Caco-2 (cell line): ENCODE measurements around the gene OR8D4. TPM values are rescaled to one million over a fixed set of nuclear protein-coding genes. Genes with fewer than 3 reads are reported as not detected.

ENCODE experiments used
- BruUV-seq: library from RNA; stranded (reverse); fragments of 400-500 nt; replicated peaks from 2 replicates; lab custom pipeline; 2021; lab: Mats Ljungman, UMichigan
- CTCF ChIA-PET: fragments of 300-600 bp; sonication (Branson Sonifier 250); formaldehyde crosslinking; loops from one replicate; lab custom pipeline; 2022; ENCODE audit warnings: antibody characterized with exemption; lab: Charles Lee
- POLR2A ChIA-PET: fragments of 300-600 bp; sonication (Branson Sonifier 250); formaldehyde crosslinking; loops from one replicate; lab custom pipeline; 2022; ENCODE audit warnings: antibody characterized with exemption; lab: Charles Lee
- DNase-seq, 2 experiments: peaks; one replicate each; pipeline versions ENCODE4 v3.0.0 to v3.0.0-alpha.2; 2020 to 2022
- H3K27me3 ChIP-seq: replicated peaks from 2 replicates; pipeline ENCODE4 v1.6.0; 2011; ENCODE audit warnings: low read length; ENCODE audit not compliant: control insufficient read depth, insufficient read depth
- H3K36me3 ChIP-seq: 2 replicates; pipeline ENCODE4 v1.5.1; 2011; ENCODE audit warnings: low read length; ENCODE audit not compliant: control insufficient read depth, insufficient read depth
- H3K4me1 ChIP-seq: fragments of 250-450 bp; sonication (Bioruptor Pico); 2 replicates; pipeline ENCODE4 v1.5.1; 2020; ENCODE audit warnings: mild to moderate bottlenecking
- H3K4me3 ChIP-seq: 2 replicates; pipeline ENCODE4 v1.5.1; 2011; ENCODE audit warnings: low read depth, mild to moderate bottlenecking, control low read depth, low read length
- H3K9me3 ChIP-seq: fragments of 250-450 bp; sonication (Bioruptor Pico); 2 replicates; pipeline ENCODE4 v1.5.1; 2020; ENCODE audit warnings: mild to moderate bottlenecking, moderate library complexity
- H3K27ac Mint-ChIP-seq: one replicate; pipeline ENCODE4 v1.8.0; 2022; ENCODE audit warnings: mixed read lengths; ENCODE audit not compliant: unreplicated experiment
- H3K27me3 Mint-ChIP-seq: one replicate; pipeline ENCODE4 v1.8.0; 2022; ENCODE audit warnings: mixed read lengths; ENCODE audit not compliant: insufficient read depth, unreplicated experiment
- H3K36me3 Mint-ChIP-seq: one replicate; pipeline ENCODE4 v1.8.0; 2022; ENCODE audit warnings: mild to moderate bottlenecking, mixed read lengths; ENCODE audit not compliant: insufficient read depth, unreplicated experiment
- H3K4me1 Mint-ChIP-seq: one replicate; pipeline ENCODE4 v1.8.0; 2022; ENCODE audit warnings: low read depth, mixed read lengths; ENCODE audit not compliant: unreplicated experiment
- H3K4me3 Mint-ChIP-seq: one replicate; pipeline ENCODE4 v1.8.0; 2022; ENCODE audit warnings: mild to moderate bottlenecking, moderate library complexity, mixed read lengths; ENCODE audit not compliant: unreplicated experiment
- H3K9me3 Mint-ChIP-seq: one replicate; pipeline ENCODE4 v1.8.0; 2022; ENCODE audit warnings: mixed read lengths; ENCODE audit not compliant: unreplicated experiment
- intact Hi-C: fragments of 100-400 bp; cut with micrococcal nuclease; formaldehyde crosslinking; loops from one replicate; pipeline ENCODE4 v1.10.0; 2022; ENCODE audit not compliant: unreplicated experiment
- total RNA-seq: library from RNA; stranded (reverse); gene quantifications from 2 replicates; pipeline ENCODE4 v1.2.3, GENCODE V29; 2022
- TF ChIP-seq, protein P1 (sequence below), 2 experiments: fragments of 200-600 bp in 1 of 2; IDR thresholded peaks; 1 replicate in 1 of 2; 2 replicates in 1 of 2; pipeline versions ENCODE4 v1.5.1 to v1.8.0; 2011 to 2022; ENCODE audit warnings: antibody characterized with exemption in 1 of 2, control low read depth in 1 of 2, inconsistent platforms in 1 of 2, low read depth in 1 of 2, low read length in 1 of 2, mild to moderate bottlenecking in 1 of 2, moderate library complexity in 1 of 2; ENCODE audit not compliant: insufficient read depth in 1 of 2, severe bottlenecking in 1 of 2, unreplicated experiment in 1 of 2

OR8D4 gene
- total RNA-seq, 1 experiment from 2014 or later = not detected

DNA sequence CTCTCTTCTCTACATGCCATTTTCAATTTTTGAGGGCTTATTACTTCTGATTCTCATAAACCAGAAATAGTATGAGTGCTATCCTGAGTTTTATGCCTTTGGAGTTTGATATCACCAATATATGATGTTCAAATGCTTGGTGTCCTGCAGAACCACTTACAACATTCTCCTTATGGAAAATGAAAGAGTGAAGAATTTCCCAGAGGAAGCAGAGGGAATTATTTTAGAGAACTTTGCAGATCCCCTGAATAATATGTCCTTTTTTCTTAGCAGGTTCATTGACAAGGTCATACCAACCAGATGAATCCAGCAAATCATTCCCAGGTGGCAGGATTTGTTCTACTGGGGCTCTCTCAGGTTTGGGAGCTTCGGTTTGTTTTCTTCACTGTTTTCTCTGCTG lies 37.4 kb downstream of the OR8D4 start, which contains the start of gene OR4D5:
TSS of gene OR4D5 (plus strand) at position 301 of the 400 bp plus-strand sequence. CDS start at position 301, 0 bp downstream.
- Mint-ChIP-seq H3K27ac (no peak within 1 kb of the TSS), H3K4me1 (peaks cover 7% of the 10 kb centered on the region), H3K36me3 (no peaks in the 10 kb centered on the region), H3K4me3 (no peak within 1 kb of the TSS), H3K9me3 (peaks cover 31% of the 10 kb centered on the region), H3K27me3 (peaks cover 5% of the 10 kb centered on the region)
- no peak within 1 kb of the TSS for H3K4me3 ChIP-seq
- 0 out of 2 replicates have a peak, but pooled peaks cover 5% of the 10 kb centered on the region for H3K9me3 ChIP-seq
- POLR2A ChIA-PET = no interaction called here
- intact Hi-C loops = no loop called here
- H3K36me3 ChIP-seq = no peaks in the 10 kb centered on the region
- H3K4me1 ChIP-seq = peaks cover 11% of the 10 kb centered on the region
- TF ChIP-seq, protein P1, sequence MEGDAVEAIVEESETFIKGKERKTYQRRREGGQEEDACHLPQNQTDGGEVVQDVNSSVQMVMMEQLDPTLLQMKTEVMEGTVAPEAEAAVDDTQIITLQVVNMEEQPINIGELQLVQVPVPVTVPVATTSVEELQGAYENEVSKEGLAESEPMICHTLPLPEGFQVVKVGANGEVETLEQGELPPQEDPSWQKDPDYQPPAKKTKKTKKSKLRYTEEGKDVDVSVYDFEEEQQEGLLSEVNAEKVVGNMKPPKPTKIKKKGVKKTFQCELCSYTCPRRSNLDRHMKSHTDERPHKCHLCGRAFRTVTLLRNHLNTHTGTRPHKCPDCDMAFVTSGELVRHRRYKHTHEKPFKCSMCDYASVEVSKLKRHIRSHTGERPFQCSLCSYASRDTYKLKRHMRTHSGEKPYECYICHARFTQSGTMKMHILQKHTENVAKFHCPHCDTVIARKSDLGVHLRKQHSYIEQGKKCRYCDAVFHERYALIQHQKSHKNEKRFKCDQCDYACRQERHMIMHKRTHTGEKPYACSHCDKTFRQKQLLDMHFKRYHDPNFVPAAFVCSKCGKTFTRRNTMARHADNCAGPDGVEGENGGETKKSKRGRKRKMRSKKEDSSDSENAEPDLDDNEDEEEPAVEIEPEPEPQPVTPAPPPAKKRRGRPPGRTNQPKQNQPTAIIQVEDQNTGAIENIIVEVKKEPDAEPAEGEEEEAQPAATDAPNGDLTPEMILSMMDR (IDR thresholded peaks at IDR 0.05; ENCODE audit: insufficient read depth in 1 of 2, low read depth in 1 of 2, low read length in 1 of 2, severe bottlenecking in 1 of 2, unreplicated experiment in 1 of 2) = no peak
- no peak for DNase-seq
- CTCF ChIA-PET = no interaction called here
- no TSS peak for BruUV-seq
- no peaks in the 10 kb centered on the region for H3K27me3 ChIP-seq

DNA sequence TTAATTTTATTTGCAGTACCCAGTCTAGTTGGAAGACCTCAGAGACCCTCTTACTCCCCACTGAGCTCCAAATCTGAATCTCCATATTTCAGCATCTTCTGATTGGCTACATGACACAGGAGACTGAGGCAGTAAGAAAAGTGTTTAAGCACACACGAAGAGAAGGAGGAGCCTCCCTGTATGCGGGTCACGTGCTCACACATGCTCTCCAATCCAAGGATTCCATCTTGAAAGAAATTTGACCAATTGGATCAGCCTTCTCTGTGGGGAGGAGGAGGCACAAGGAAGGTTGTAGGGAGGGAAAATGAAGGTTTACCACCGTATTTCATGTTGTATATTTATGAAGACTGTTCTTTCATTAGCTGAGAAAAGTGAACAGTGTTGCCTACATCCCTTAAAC lies 40.4 kb downstream of the OR8D4 start:
- no peak for DNase-seq
- BruUV-seq = no TSS peak
- POLR2A ChIA-PET = no interaction called here
- Histone ChIP-seq H3K9me3 (0 out of 2 replicates have a peak, but pooled peaks cover 5% of the 10 kb centered on the region), H3K27me3 (no peaks in the 10 kb centered on the region), H3K4me3 (no peak overlapping the region), H3K36me3 (no peaks in the 10 kb centered on the region), H3K4me1 (peaks cover 30% of the 10 kb centered on the region)
- CTCF ChIA-PET = no interaction called here
- intact Hi-C loops = no loop called here
- Mint-ChIP-seq H3K27me3 (peaks cover 1% of the 10 kb centered on the region), H3K4me3 (no peak overlapping the region), H3K36me3 (no peaks in the 10 kb centered on the region), H3K9me3 (peaks cover 31% of the 10 kb centered on the region), H3K4me1 (peaks cover 12% of the 10 kb centered on the region), H3K27ac (no peak overlapping the region)
- TF ChIP-seq, protein P1 (IDR thresholded peaks at IDR 0.05; ENCODE audit: insufficient read depth in 1 of 2, low read depth in 1 of 2, low read length in 1 of 2, severe bottlenecking in 1 of 2, unreplicated experiment in 1 of 2) = no peak

DNA sequence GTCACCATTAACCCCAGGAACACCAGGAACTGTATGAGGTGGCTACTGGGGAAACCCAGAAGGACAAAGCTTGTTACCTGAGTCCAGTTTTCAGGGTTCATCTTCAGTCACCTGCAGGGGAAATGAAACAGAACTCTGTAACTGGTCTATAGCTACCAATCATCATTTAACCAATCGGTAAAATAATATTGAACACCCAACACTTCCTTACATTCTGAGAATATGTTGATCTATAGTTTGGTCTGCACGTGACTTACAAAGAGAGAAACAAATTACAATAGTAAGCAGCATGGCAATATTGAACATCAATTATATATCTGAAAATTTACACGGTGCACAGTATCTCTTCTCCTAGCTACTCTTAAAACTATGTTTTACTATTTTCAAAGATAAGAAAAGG lies 41.8 kb downstream of the OR8D4 start, which contains the start of gene OR6T1:
TSS of gene OR6T1 (minus strand) at position 101 of the 400 bp plus-strand sequence. CDS start at position 101, 0 bp downstream.
- no peaks in the 10 kb centered on the region for H3K36me3 ChIP-seq
- Mint-ChIP-seq H3K9me3 (peaks cover 31% of the 10 kb centered on the region), H3K27me3 (no peaks in the 10 kb centered on the region), H3K36me3 (no peaks in the 10 kb centered on the region), H3K27ac (no peak within 1 kb of the TSS), H3K4me3 (no peak within 1 kb of the TSS), H3K4me1 (peaks cover 12% of the 10 kb centered on the region)
- H3K27me3 ChIP-seq = no peaks in the 10 kb centered on the region
- peaks cover 34% of the 10 kb centered on the region for H3K4me1 ChIP-seq
- no peak within 1 kb of the TSS for H3K4me3 ChIP-seq
- ChIA-PET POLR2A (no interaction called here), CTCF (no interaction called here)
- DNase-seq = no peak
- TF ChIP-seq, protein P1 (IDR thresholded peaks at IDR 0.05; ENCODE audit: insufficient read depth in 1 of 2, low read depth in 1 of 2, low read length in 1 of 2, severe bottlenecking in 1 of 2, unreplicated experiment in 1 of 2) = no peak
- H3K9me3 ChIP-seq = 0 out of 2 replicates have a peak, but pooled peaks cover 5% of the 10 kb centered on the region
- BruUV-seq = no TSS peak
- intact Hi-C loops = no loop called here
